ENCODE measurements around the gene TNS3.

DNA sequence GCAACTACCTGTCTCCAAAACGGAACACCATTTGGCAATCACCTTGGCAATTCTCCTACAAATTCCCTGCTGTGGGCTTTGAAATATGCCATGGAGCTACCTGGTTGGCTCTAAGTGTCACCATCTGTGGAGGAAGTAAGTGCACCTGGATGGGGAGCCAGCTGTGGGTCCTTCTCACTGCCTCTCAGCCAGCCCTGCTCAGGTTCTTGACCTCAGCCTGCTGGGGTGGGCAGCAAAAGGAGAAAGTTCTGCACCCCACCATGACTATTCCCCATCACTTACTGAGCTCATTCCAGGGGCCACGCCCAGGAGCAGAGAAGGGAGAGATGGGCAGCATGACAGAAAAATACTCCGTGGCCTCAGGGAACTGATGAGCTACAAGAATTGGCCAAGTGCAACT is 158.7 kb downstream of the TNS3 start:
- TF ChIP-seq CTCF (IDR thresholded peaks at IDR 0.05) (no peak), POLR2AphosphoS5 (IDR thresholded peaks at IDR 0.05; ENCODE audit: low read depth, low read length) (no peak; the same call in 1 of the 2 replicates)
